ENCODE data around the gene PRTFDC1. TPM values are rescaled to one million over a fixed set of nuclear protein-coding genes. Genes with fewer than 3 reads are reported as not detected.

The PRTFDC1 gene
- total and polyA plus RNA-seq, 2 donors (not counting 3 experiments of a cell fraction or from before 2014, with no cell fraction given), result 22.0 to 27.0 TPM

- no peak for FAIRE-seq
- no peak overlapping the region for H2AFZ ChIP-seq (ENCODE audit: low read depth, low read length)
- CTCF ChIA-PET, result interaction anchor here (0.7 to 2.1 kb wide), 7 partner anchors 10 to 163 kb away, joined by 3 to 7 read pairs (median 4); partner anchors contain the start of gene ARHGAP21
- H3K4me2 ChIP-seq (ENCODE audit: insufficient read depth, low read length), result peak overlapping the region; percentile 58
- H3K4me3 ChIP-seq (replicated peaks in 1 of 3; ENCODE audit: insufficient read depth in 1 of 3, low read depth in 1 of 3, low read length in 3 of 3), result no peak overlapping the region
- dilution Hi-C loops (cut with MboI; ENCODE audit: extremely low pct_ligation_motif_present, low sequenced_read_pairs), result no loop called here
- no peaks in the 10 kb centered on the region for H3K9me1 ChIP-seq (replicated peaks; ENCODE audit: control insufficient read depth, extremely low read depth, insufficient read depth, low read length)
- no TSS peak for BruUV-seq (replicated peaks)
- TF ChIP-seq FOS (IDR thresholded peaks at IDR 0.05; ENCODE audit: borderline replicate concordance, insufficient read depth, low read length) (peak; percentile 69), POLR2AphosphoS5 (IDR thresholded peaks at IDR 0.05; ENCODE audit: insufficient read depth, low read depth, low read length) (no peak), JUN (IDR thresholded peaks at IDR 0.05; ENCODE audit: borderline replicate concordance, insufficient read depth, insufficient read length, low read depth) (peak; percentile 39)
- no peaks in the 10 kb centered on the region for H4K20me1 ChIP-seq (replicated peaks; ENCODE audit: control insufficient read depth, extremely low read depth, insufficient read depth, low read length)
- H3K27ac ChIP-seq (ENCODE audit: insufficient read depth, low read depth, low read length), result no peak overlapping the region
- no peaks in the 10 kb centered on the region for H3K79me2 ChIP-seq (ENCODE audit: control insufficient read depth, insufficient read depth, low read length)
- POLR2A ChIA-PET, result no interaction called here
- DNase-seq (ENCODE audit: low read depth, low spot score), result peak; percentile 46
- H3K4me1 ChIP-seq (ENCODE audit: control insufficient read depth, extremely low read depth, insufficient read depth, low read length), result peaks cover 28% of the 10 kb centered on the region
- H3K27me3 ChIP-seq (ENCODE audit: control insufficient read depth in 2 of 2, insufficient read depth in 2 of 2, low read length in 2 of 2), result no peaks in the 10 kb centered on the region
- no peaks in the 10 kb centered on the region for H3K36me3 ChIP-seq (ENCODE audit: control insufficient read depth in 2 of 2, extremely low read depth in 1 of 2, insufficient read depth in 2 of 2, low read length in 2 of 2)
- intact Hi-C loops (cut with micrococcal nuclease), result loop anchor here (1.0 kb wide), 1 partner anchor 9 kb away; no protein-coding TSS in a partner anchor
- no peak overlapping the region for H3K9ac ChIP-seq (replicated peaks; ENCODE audit: extremely low read depth, insufficient read depth, low read length)
- no peaks in the 10 kb centered on the region for H3K9me3 ChIP-seq (replicated peaks; ENCODE audit: control insufficient read depth, insufficient read depth, low read length)
Measured at GRCh38 chr10:24866604-24867583, 85.5 kb downstream of the PRTFDC1 start.

GRCh38 chr10:24865783-24866182 is 86.6 kb downstream of the PRTFDC1 start:
- CTCF ChIA-PET, result interaction anchor here (1.2 to 2.1 kb wide), 3 partner anchors 12 to 45 kb away, joined by 3 to 7 read pairs (median 4); no protein-coding TSS in a partner anchor
- H3K4me2 ChIP-seq (ENCODE audit: insufficient read depth, low read length), result no peak overlapping the region
- intact Hi-C loops (cut with micrococcal nuclease) (loop anchor here (1.0 kb wide), 1 partner anchor 7 kb away; no protein-coding TSS in a partner anchor), dilution Hi-C loops (cut with MboI; ENCODE audit: extremely low pct_ligation_motif_present, low sequenced_read_pairs) (no loop called here)
- no peaks in the 10 kb centered on the region for H3K79me2 ChIP-seq (ENCODE audit: control insufficient read depth, insufficient read depth, low read length)
- H3K9me3 ChIP-seq (replicated peaks; ENCODE audit: control insufficient read depth, insufficient read depth, low read length), result no peaks in the 10 kb centered on the region
- H3K4me3 ChIP-seq (replicated peaks in 1 of 3; ENCODE audit: insufficient read depth in 1 of 3, low read depth in 1 of 3, low read length in 3 of 3), result no peak overlapping the region
- DNase-seq (ENCODE audit: low read depth, low spot score), result no peak
- H3K9me1 ChIP-seq (replicated peaks; ENCODE audit: control insufficient read depth, extremely low read depth, insufficient read depth, low read length), result no peaks in the 10 kb centered on the region
- BruUV-seq (replicated peaks), result no TSS peak
- TF ChIP-seq GATA2 (IDR thresholded peaks at IDR 0.05; ENCODE audit: insufficient read depth, insufficient read length, low read depth, low read length) (no peak), MAX (IDR thresholded peaks at IDR 0.05; ENCODE audit: insufficient read depth, insufficient read length) (no peak), POLR2A (IDR thresholded peaks at IDR 0.05; ENCODE audit: low read depth, low read length) (no peak), POLR2AphosphoS5 (IDR thresholded peaks at IDR 0.05; ENCODE audit: insufficient read depth, low read depth, low read length) (no peak), FOS (IDR thresholded peaks at IDR 0.05; ENCODE audit: borderline replicate concordance, insufficient read depth, low read length) (no peak), EZH2 (IDR thresholded peaks at IDR 0.05; ENCODE audit: borderline replicate concordance, low read depth, low read length, severe bottlenecking) (no peak)
- TF ChIP-seq, protein P1, sequence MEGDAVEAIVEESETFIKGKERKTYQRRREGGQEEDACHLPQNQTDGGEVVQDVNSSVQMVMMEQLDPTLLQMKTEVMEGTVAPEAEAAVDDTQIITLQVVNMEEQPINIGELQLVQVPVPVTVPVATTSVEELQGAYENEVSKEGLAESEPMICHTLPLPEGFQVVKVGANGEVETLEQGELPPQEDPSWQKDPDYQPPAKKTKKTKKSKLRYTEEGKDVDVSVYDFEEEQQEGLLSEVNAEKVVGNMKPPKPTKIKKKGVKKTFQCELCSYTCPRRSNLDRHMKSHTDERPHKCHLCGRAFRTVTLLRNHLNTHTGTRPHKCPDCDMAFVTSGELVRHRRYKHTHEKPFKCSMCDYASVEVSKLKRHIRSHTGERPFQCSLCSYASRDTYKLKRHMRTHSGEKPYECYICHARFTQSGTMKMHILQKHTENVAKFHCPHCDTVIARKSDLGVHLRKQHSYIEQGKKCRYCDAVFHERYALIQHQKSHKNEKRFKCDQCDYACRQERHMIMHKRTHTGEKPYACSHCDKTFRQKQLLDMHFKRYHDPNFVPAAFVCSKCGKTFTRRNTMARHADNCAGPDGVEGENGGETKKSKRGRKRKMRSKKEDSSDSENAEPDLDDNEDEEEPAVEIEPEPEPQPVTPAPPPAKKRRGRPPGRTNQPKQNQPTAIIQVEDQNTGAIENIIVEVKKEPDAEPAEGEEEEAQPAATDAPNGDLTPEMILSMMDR (IDR thresholded peaks at IDR 0.05; ENCODE audit: extremely low read depth in 1 of 2, insufficient read depth in 1 of 2, low read depth in 1 of 2, low read length in 2 of 2), result no peak
- H3K27me3 ChIP-seq (ENCODE audit: control insufficient read depth in 2 of 2, insufficient read depth in 2 of 2, low read length in 2 of 2), result no peaks in the 10 kb centered on the region
- H3K36me3 ChIP-seq (ENCODE audit: control insufficient read depth in 2 of 2, extremely low read depth in 1 of 2, insufficient read depth in 2 of 2, low read length in 2 of 2), result no peaks in the 10 kb centered on the region
- POLR2A ChIA-PET, result no interaction called here
- H4K20me1 ChIP-seq (replicated peaks; ENCODE audit: control insufficient read depth, extremely low read depth, insufficient read depth, low read length), result no peaks in the 10 kb centered on the region
- FAIRE-seq, result no peak
- H3K4me1 ChIP-seq (ENCODE audit: control insufficient read depth, extremely low read depth, insufficient read depth, low read length), result peaks cover 28% of the 10 kb centered on the region
- H3K27ac ChIP-seq (ENCODE audit: insufficient read depth, low read depth, low read length), result no peak overlapping the region
- H2AFZ ChIP-seq (ENCODE audit: low read depth, low read length), result no peak overlapping the region
- H3K9ac ChIP-seq (replicated peaks; ENCODE audit: extremely low read depth, insufficient read depth, low read length), result no peak overlapping the region

All from endothelial cell of umbilical vein (primary cell).